NCI-H510A treated with DMSO at 0.1 percent for 48 hours (cell line): ENCODE measurements around the gene DCAF8.

Experiments used
- DNase-seq: peaks from one replicate; lab custom pipeline; 2025; lab: John Stamatoyannopoulos, UW

DCAF8 gene

GRCh38 chr1:160225345-160225744, 37.0 kb downstream of the DCAF8 start:
- DNase-seq: no peak

GRCh38 chr1:160224606-160225005, 37.7 kb downstream of the DCAF8 start:
- no peak for DNase-seq

- DNase-seq: no peak
Observed at GRCh38 chr1:160222546-160222945, 39.8 kb downstream of the DCAF8 start.

GRCh38 chr1:160221089-160221488, 41.3 kb downstream of the DCAF8 start:
- no peak for DNase-seq

- no peak for DNase-seq
Observed at GRCh38 chr1:160220301-160220700, 42.0 kb downstream of the DCAF8 start.

GRCh38 chr1:160219062-160219929, 43.1 kb downstream of the DCAF8 start:
- DNase-seq: peak; percentile 8

GRCh38 chr1:160217481-160218051, 44.8 kb downstream of the DCAF8 start:
- DNase-seq: no peak

GRCh38 chr1:160216301-160216700, 46.0 kb downstream of the DCAF8 start:
- no peak for DNase-seq

GRCh38 chr1:160214481-160215140, 47.7 kb downstream of the DCAF8 start:
- no peak for DNase-seq

- no peak for DNase-seq
Observed at GRCh38 chr1:160211046-160211790, 51.1 kb downstream of the DCAF8 start.

- DNase-seq: no peak
Observed at GRCh38 chr1:160210561-160210960, 51.8 kb downstream of the DCAF8 start.

GRCh38 chr1:160209321-160210046, 52.9 kb downstream of the DCAF8 start:
- DNase-seq: no peak

GRCh38 chr1:160208557-160209320, 53.6 kb downstream of the DCAF8 start:
- no peak for DNase-seq

- DNase-seq: no peak
Observed at GRCh38 chr1:160207771-160208556, 54.4 kb downstream of the DCAF8 start.

GRCh38 chr1:160207118-160207650, 55.2 kb downstream of the DCAF8 start:
- DNase-seq: no peak

GRCh38 chr1:160206421-160207117, 55.8 kb downstream of the DCAF8 start:
- no peak for DNase-seq

- no peak for DNase-seq
Observed at GRCh38 chr1:160206036-160206389, 56.3 kb downstream of the DCAF8 start.

- DNase-seq: peak; percentile 19
Observed at GRCh38 chr1:160205242-160206035, 56.9 kb downstream of the DCAF8 start, which contains the start of gene PEA15. Gene PEA15 (plus strand): TSS chr1:160205384. CDS start chr1:160211545, 6,161 bp downstream.
